Smooth muscle cell of the coronary artery (primary cell): ENCODE results near the gene PSAPL1. TPM values are rescaled to one million over a fixed set of nuclear protein-coding genes. Genes with fewer than 3 reads are reported as not detected.

ENCODE experiments used
- total RNA-seq: library from RNA; depleted of rRNA; stranded (reverse); fragments of >200 nt; gene quantifications from 2 replicates; pipeline ENCODE4 v1.2.3, GENCODE V29; 2014; ENCODE audit warnings: low replicate concordance

PSAPL1 gene
- not detected in 2 replicates for total RNA-seq

DNA sequence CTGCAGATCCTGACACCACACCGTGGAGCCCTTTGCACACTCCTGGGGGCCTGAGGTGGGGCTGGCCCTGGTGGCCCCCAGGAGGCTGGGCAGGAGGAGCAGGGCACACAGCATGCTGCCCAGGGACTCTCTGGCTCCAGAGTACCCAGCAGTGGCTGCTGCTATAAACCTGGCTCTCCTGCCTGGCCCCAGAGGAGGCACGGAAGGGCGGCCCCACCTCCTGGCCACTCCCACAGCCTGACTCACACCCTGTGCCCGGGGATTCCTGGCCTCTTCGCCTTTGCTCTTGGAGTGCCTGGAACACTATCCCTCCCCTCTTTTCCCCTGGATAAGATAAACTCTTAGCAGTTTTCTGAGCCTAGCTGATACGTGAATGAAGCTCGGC is at the start of gene PSAPL1:
Gene PSAPL1 (minus strand): TSS at position 165 of the 385 bp plus-strand sequence. CDS start 51 bp downstream, at position 114.

Other genes starting within 250 kb of the PSAPL1 start
- 0.15 and 0.23 TPM in 2 replicates for gene SORCS2, start 242.4 kb downstream of the PSAPL1 start, total RNA-seq